Spleen (tissue), 7 donors: ENCODE data around the gene CAMTA1.

Experiments
- POLR2A ChIP-seq, 3 donors: fragments of 450-650 bp; IDR thresholded peaks; one replicate each; pipeline ENCODE4 v1.5.1; 2017; ENCODE audit warnings: antibody characterized with exemption in 3 of 3, mild to moderate bottlenecking in 1 of 3
- POLR2AphosphoS5 ChIP-seq, 3 donors: sonication (generic); formaldehyde crosslinking; IDR thresholded peaks; one replicate each; pipeline ENCODE4 v1.5.1; 2017; ENCODE audit warnings: antibody characterized with exemption in 3 of 3
- TF ChIP-seq, protein P1 (sequence below), 11 experiments: fragments of 200-600 bp in 7 of 11; fragments of 450-650 bp in 4 of 11; sonication (generic) in 4 of 11; IDR thresholded peaks in 8 of 11; conservative IDR thresholded peaks in 3 of 11; 1 replicate in 7 of 11; 2 replicates in 4 of 11; pipeline versions ENCODE4 v1.4.0 to v1.8.0; 2016 to 2021; ENCODE audit warnings: antibody characterized with exemption in 11 of 11, inconsistent platforms in 4 of 11, mild to moderate bottlenecking in 1 of 11
- donor health status: DM: no; HTN: no; CAD: no; lungs with moderate emphysema.
- donor health status: DM: no; HTN: no; CAD: no.
- donor health status: DM: no; HTN: no; CAD: no.

GRCh38 chr1:7094086-7094485 lies 308.8 kb downstream of the CAMTA1 start:
- TF ChIP-seq, protein P1, sequence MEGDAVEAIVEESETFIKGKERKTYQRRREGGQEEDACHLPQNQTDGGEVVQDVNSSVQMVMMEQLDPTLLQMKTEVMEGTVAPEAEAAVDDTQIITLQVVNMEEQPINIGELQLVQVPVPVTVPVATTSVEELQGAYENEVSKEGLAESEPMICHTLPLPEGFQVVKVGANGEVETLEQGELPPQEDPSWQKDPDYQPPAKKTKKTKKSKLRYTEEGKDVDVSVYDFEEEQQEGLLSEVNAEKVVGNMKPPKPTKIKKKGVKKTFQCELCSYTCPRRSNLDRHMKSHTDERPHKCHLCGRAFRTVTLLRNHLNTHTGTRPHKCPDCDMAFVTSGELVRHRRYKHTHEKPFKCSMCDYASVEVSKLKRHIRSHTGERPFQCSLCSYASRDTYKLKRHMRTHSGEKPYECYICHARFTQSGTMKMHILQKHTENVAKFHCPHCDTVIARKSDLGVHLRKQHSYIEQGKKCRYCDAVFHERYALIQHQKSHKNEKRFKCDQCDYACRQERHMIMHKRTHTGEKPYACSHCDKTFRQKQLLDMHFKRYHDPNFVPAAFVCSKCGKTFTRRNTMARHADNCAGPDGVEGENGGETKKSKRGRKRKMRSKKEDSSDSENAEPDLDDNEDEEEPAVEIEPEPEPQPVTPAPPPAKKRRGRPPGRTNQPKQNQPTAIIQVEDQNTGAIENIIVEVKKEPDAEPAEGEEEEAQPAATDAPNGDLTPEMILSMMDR (IDR thresholded peaks at IDR 0.05 in 8 of 11, conservative IDR thresholded peaks at IDR 0.05 in 3 of 11) = no peak
- TF ChIP-seq POLR2A (IDR thresholded peaks at IDR 0.05) (no peak), POLR2AphosphoS5 (IDR thresholded peaks at IDR 0.05) (no peak)
